LNCaP clone FGC (cell line): Measurements from ENCODE around the gene STK32C.
A peak's percentile ranks its signal among the peaks of the same experiment; 100 is the strongest.
"Not testable (repeated sequence)": the region's sequence is repeated elsewhere in the genome, so short reads cannot be mapped to it uniquely, and the experiment has no call there.

ENCODE experiments used
- DNase-seq: peaks from one replicate; pipeline ENCODE4 v3.0.0-alpha.2; 2011; ENCODE audit warnings: low read depth
- H3K4me3 ChIP-seq: 2 replicates; pipeline ENCODE4 v1.5.1; 2011; ENCODE audit warnings: mild to moderate bottlenecking, low read depth, low read length, control low read depth
- TF ChIP-seq, protein P1 (sequence below): IDR thresholded peaks from 2 replicates; pipeline ENCODE4 v1.5.1; 2012; ENCODE audit warnings: mild to moderate bottlenecking; ENCODE audit not compliant: control insufficient read depth, insufficient read depth; ENCODE audit errors: extremely low read depth

Gene STK32C

DNA sequence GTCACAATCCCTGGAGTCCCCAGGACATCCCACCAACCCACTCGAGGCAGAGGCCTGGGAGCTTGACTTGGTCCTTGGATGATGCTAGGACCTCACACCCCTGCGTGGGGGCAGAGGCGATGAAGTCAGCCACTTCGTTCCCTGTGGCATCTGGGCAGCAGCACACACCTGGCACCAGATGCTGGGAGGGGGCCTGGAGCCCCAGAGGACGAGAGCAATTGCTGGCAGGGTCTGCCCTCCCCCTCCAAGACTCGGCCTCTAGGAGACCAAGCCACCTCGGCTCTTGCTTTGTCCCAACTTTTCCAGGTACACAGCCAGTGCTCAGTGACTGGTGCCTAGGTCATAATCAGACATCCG, 81.9 kb downstream of the STK32C start:
- H3K4me3 ChIP-seq: no peak overlapping the region
- TF ChIP-seq, protein P1, sequence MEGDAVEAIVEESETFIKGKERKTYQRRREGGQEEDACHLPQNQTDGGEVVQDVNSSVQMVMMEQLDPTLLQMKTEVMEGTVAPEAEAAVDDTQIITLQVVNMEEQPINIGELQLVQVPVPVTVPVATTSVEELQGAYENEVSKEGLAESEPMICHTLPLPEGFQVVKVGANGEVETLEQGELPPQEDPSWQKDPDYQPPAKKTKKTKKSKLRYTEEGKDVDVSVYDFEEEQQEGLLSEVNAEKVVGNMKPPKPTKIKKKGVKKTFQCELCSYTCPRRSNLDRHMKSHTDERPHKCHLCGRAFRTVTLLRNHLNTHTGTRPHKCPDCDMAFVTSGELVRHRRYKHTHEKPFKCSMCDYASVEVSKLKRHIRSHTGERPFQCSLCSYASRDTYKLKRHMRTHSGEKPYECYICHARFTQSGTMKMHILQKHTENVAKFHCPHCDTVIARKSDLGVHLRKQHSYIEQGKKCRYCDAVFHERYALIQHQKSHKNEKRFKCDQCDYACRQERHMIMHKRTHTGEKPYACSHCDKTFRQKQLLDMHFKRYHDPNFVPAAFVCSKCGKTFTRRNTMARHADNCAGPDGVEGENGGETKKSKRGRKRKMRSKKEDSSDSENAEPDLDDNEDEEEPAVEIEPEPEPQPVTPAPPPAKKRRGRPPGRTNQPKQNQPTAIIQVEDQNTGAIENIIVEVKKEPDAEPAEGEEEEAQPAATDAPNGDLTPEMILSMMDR: no peak

DNA sequence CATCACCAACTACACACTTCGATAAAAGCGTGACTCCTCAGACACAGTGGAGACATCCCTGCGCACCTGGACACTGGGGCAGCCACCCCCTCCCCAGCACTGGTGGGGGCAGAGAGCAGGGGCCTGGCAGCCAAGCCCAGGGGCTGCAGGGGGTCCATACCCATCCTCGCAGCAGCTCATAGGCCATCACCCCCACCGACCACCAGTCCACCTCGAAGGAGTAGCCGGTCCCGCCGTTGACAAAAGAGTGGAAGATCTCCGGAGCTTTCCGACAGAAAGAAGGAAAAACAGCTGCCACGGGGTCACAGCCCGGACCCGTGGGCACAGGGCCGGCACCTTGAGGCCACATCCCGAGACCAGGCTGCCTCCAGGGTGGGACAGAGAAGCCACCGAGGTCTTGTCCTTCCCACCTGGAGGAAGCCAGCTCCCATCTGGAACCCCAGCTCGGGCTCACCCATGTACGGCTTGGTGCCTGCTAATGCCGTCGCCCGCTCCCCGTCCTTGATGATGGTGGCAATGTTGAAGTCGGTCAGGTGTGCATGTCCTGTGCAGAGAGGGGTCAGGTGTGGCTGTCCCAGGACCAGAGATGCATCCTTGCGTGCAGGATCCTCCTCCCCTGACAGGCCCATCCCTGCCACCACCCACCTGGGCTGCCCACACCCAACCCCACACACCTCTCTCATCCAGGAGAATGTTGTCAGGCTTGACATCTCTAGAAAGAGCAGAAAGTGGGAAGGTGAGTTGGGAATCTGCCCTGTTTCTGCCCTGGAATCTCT, 82.5 kb downstream of the STK32C start:
- no peak overlapping the region for H3K4me3 ChIP-seq
- TF ChIP-seq, protein P1: no peak
- DNase-seq: no peak

More for the DNA sequence above, 81.9 kb downstream of the STK32C start:
- DNase-seq: no peak

- no peak for DNase-seq
These were observed 83.2 kb downstream of the STK32C start for GRCh38 chr10:132224343-132225072.

GRCh38 chr10:132223611-132224342, 84.0 kb downstream of the STK32C start:
- H3K4me3 ChIP-seq: no peak overlapping the region
- DNase-seq: no peak
- TF ChIP-seq, protein P1: no peak

More at GRCh38 chr10:132224343-132225072, 83.2 kb downstream of the STK32C start:
- TF ChIP-seq, protein P1: no peak
- H3K4me3 ChIP-seq: no peak overlapping the region

GRCh38 chr10:132223156-132223590, 84.6 kb downstream of the STK32C start:
- TF ChIP-seq, protein P1: peak; percentile 93
- DNase-seq: peak; percentile 34
- no peak overlapping the region for H3K4me3 ChIP-seq

- TF ChIP-seq, protein P1: no peak
- no peak for DNase-seq
- no peak overlapping the region for H3K4me3 ChIP-seq
These were observed 85.0 kb downstream of the STK32C start for GRCh38 chr10:132222726-132223125.

GRCh38 chr10:132220996-132221395, 86.8 kb downstream of the STK32C start:
- DNase-seq, H3K4me3 ChIP-seq: not testable (repeated sequence)
